SKM-1 treated with dmso at 0.1 percent for 144 hours (cell line): ENCODE results near the gene INSM1.

Experiments
- DNase-seq: peaks from one replicate; lab custom pipeline; 2025; ENCODE audit not compliant: unreplicated experiment; lab: John Stamatoyannopoulos, UW

INSM1 gene

DNA sequence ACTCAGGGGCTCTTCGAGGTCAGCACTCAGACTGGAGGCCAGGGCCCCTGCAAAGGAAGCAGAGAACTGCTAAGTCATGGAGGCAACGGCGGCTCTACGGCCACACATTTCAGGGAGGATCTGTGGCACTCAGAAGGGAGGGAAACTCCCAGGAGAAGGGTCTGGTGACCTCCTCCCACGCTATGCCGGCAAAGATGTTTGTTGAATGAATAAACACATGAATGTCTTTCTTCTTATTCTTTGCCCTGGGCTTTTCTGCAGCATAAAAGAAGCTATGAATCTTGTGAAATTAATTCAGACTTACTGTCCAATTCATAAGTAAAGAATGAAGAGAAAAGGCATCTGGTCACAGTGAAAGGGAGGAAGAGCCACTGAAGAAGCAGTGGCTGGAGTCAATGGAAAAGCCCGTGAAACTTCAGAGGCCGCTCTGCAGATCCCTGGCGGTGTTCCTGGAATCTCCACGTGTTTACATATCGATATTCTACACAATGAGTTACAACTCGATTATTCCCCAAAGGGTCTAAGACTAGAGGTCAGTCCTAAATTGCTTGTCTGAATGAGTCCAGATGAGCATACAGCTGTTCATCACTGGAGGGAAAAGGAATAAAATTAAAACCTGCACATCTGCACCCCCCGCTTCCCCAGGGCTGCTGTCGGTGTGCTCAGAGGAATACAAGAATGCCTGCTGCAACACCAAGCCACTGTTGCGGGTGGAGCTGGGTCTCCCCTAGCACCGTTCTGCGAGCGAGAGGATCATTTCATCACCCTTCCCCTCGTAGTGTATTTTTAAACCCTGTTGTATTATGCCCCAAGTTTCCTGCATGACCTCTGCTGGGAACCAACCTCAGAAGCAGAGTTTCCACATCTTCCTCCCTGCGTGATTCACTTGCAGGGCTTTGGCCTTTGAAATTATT is 25.6 kb downstream of the INSM1 start:
- DNase-seq: peak; percentile 23

DNA sequence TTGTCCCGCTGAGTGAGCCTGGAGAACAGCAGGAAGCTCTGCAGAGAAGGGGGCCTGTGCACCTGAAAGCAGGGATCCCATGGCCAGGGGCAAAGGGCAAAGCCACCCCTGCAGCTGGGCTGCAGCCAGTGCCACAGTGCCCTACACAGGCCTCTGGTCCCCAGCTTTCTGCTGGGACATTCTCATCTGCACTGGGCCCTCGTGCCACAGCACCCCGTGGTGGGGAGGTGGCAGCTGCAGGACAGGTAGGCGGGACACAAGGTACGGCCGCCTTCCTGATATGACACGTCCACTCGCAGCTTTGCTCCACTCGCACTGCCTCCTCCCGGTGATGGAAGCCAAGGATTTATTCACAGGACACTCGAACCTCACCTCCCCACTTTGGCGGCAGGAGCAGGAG is 27.2 kb downstream of the INSM1 start:
- DNase-seq: no peak

DNA sequence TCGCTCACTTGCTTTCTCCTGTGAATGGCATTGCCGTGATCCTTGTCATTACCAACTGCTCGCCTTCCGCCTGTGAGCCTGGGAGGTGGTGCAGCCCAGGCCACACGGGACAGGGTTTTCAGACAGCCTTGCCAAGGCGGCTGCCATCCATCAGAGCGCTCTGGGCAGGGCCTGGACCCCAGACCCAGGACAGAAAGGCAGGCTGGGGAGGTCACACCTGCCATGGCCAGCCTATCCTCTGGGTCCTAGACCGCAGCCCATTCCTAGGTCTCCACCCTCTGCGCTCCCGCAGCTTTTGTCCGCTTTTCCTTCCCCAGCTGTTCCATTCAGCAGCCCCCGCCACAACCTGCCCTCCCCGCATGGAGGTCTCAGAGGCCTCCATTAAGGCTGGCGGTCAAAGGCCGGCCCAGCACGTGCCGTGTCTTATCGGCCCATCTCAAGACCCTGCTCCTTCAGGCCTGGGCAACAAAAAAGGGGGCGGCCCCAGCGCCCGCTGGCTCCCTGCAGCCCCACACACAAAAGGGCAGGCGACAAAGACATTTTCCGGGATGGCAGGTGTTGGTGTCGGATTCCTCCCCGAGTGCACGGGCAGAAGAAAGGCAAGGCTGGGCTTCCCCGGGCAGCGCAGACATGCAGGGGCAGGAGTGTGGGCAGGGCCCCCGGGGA is 28.1 kb downstream of the INSM1 start:
- no peak for DNase-seq

DNA sequence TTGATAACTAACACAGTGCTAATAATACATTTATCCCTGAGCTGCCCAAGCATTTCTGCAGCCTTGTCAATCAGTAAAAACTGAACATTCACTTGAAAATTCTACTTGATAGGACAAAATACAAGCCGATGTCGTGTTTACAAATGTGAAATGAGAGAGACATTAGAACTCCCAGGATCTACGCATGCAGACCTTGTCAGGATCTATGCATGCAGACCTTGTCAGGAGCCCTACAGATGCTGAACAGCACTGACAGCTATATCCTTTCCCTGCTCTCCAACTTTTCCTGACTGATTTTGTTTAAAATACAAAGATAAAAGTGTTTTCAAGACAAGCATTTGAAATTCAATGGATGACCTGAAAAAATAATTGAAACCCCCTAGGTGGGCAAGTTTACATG is 28.9 kb downstream of the INSM1 start:
- no peak for DNase-seq

DNA sequence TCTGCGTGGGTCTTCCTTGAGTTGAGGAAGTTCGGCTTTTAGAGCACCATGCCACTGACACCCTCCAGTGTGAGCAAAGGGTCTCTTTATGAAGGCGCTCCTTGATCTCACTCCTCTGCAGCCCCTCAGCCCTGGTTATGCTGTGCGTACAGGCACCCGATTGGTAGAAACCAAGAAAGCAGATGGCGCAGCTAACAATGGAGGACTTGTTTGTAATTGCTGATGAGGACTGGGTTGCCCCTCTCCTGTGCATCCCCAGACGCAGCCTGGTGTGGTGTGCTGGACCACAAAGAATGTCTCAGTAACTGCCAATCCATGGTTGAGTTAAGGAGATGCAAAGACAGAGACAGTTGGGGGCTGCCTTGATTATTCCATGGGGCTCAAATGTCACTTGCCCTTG is 30.2 kb downstream of the INSM1 start:
- DNase-seq: no peak

DNA sequence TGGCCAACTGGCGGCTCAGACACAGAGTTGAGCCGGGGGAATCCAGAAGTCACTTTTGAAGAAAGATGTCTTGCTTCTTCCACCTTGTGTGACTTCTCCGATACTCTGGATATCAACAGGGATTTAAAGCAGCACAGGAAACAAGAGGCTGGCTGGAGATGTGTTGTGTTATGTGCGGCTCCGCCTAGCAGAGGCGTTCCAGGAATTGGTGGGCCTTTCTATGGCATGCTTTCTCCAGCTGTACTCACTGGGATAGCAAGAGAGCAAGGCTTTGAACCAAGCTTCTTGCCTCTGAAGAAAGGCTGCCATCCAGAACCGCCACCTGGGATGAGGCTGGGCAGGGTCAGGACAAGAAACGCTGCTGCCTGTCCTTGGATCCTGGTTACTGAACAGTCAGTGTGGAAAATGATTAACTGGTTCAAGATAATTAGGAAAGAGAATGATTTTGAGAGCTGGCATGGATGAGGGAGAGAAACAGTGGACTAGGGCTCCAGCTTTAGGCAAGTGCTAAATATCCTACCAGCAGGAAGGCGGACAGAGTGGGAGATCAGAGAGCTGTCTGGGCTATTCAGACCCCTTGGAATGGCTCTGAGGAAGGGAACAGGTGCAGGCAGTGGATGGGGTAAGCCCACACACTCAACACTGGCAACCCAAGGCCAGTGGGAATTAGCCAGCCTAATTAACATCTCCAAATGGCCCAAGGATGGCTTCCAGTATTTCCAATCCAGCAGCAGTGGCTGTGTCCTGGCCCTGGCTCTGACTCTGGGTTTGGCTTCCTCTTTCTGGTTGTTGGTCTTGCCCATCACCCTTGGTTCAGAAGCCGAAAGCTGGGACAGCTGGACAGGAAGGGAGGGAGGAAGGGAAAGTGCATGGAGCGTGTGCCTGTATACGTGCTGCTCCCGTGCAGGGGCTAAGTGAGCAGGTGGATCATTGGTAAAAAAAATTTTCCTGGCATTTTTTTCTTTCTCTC is 31.9 kb downstream of the INSM1 start:
- DNase-seq: no peak

DNA sequence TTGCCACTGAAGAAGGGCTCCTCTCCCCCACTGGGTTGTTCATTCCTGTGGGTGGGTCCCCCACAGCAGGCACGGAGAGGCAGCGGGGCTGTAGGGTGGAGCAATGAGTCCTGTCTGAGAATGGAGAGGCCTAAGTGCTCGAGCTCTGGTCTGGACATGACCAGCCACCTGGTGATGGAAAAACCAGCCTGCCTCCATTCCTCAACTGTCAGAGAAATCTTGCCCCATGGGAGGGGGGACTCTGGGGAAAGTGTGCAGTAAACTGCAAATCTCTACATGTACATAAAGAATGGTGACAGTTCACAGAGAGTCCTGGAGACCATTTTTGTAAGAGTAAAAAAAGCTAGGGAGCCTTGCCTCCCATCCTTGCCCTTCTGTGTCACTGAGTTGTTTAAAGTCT is 34.1 kb downstream of the INSM1 start:
- no peak for DNase-seq

DNA sequence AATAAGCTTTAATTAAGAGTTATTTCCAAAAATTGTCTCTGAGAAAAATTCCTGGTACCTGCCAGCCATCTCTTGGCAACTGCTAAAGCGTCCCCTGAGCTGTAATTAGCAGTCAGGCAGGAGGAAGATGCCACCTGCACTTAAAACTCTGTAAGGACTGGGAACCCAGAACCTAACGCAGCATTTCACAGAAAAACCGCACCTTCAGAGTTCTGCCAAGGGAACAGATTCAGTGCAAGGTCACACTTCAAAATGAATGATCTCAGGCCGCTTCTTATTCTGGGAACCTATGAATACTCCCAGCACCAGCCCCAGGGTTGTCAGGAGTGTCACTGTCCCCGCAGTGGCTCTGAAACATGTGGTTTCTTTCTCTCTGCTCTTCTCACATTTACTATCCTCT is 36.7 kb downstream of the INSM1 start:
- no peak for DNase-seq

DNA sequence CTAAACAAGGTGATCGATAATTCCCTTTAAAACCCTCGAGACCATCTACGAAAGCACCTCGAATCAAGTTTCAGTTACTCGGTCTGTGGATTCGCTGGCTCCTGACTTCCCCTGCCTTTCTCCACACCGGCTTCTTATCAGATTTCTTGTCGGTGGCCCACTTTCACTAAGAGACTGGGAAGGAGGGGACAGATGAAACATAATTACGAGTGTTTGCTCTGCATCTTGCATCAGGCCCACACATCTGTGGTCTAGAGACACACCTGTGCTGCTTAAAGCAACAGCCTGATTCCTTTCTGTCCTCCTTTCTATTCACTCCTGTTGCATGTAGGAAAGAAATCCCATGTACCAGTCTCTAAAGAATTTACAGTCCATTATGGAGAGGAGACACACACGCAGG is 37.7 kb downstream of the INSM1 start:
- DNase-seq: no peak

DNA sequence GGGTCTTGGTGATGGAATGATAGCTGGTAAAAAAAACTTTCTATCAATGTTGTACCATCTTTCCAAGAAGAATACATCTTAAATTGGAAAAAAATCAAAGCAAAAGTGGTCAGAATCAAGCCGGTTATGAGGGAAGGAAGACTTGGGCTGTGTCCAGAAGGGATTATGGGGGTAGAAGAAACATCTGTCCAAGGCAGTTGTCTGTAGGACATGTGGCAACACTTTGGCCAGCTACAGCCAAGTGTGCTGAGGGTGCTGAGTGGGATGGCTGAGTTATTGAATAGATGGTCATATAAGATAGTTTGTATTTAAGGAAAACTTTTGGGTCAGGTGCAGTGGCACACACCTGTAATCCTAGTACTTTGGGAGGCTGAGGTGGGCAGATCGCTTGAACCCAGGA is 38.4 kb downstream of the INSM1 start:
- DNase-seq: no peak

DNA sequence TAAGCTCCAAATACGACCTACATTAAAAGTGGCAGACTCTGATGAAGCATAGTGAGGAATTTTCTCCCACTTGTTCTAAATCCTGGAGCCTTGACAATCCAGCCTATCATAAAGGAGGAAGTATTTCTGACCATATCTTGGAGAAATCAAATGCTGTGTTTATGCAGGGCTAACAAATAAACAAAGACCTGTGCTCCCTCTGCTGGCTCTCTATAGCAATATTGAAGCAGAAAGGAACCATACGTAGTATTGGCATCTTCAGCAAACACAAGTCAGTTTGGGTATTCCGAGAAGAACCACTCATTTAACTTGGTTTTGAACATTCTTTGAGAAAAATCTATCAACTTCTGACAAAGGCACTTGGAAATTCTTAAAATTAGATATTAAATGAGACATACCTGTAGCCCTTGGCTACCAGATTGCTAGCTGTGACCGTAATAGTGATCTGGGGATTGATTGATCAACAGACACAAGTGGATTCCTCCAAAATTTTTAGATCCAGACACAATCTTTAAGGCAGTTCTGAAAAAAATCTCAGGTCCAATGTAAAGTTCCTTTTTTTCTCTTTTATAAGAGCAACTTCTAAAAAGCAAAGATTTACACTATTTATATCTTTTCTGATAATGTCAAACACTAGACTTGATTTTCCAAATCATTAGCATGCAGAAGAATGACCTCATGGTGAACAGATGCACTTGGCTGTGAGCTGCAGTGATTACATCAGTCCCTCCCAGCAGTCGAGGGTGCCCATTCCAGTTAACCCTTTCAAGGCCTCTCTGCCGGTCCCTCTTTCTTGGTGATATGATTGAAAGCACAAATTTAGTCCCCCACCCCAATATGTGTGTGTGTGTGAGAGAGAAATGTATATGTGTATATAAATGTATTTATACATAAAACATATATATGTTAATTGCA is 40.2 kb downstream of the INSM1 start:
- DNase-seq: no peak

DNA sequence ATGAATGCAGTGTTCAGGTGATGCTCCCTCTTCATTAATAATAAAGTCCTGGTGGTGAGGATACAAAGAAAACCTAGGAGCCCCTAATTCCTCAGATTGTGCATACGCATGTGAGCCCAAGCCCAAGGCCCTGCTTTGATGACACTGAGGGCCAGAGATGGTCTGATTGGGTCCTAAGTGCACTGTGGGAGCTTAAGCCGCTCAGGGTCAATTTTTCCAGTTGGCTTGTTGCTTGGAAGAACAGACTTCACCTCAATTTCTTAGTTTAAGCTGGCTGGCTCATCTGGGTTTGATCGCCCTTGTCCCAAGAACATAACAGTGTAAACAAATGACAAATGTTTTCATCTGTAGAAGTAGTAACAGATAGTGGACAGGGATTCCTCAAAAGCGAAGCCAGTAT is 41.4 kb downstream of the INSM1 start:
- no peak for DNase-seq

DNA sequence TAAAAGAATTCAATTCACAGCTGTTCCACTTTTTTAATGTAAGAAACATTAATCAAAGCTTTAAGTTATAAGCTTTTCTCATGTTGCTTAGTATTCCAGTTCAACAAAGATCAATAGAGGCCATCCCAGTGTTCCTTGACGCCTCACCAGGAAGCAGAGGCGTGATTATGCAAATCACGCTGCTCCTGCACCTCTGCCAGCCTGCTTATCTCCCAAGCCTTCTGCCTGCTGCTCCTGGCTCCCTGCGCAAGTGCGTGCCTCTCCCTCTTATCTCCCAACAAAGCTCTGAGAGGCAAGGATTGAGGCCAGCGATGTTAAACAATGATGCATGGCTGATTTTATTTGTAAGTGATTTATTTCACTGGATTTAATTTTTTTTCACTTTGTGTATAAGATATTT is 42.8 kb downstream of the INSM1 start:
- DNase-seq: no peak

DNA sequence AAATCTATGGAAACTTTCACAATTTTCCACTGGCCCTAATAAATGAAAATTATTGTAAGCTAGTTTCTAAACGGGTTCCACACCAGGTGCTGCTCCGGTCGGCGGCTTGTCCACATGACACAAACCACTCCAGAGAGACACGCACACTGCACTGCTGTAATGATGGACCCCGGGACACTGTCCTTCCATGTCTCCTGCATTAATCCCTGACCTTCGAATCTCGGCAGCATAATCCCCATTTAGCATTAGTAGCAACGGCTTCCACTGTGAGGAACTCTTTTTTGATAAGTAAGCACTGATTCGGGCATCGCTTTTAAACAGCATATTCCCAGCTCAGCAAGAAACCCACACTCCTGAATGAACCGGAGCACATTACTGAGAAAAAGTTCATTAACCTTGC is 43.5 kb downstream of the INSM1 start:
- DNase-seq: no peak

DNA sequence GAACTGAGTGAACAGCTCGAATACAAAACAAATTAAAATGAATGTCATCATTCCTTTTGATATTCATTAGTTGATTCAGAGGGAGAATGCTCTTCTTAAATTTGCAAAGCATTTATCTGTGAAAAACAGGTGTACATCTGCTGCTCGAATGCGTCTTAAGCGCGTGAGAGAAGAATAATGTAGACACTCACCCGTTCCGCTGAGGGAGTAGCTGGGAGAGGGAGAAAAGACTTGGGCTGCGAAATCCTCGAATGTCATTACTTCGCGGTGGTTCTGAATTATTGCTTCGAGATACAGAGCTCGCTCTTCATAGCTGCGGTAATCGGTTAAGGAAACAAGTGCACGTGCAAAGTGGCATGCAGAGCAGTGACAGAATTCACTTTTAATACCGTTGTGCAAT is 43.9 kb downstream of the INSM1 start:
- DNase-seq: no peak

DNA sequence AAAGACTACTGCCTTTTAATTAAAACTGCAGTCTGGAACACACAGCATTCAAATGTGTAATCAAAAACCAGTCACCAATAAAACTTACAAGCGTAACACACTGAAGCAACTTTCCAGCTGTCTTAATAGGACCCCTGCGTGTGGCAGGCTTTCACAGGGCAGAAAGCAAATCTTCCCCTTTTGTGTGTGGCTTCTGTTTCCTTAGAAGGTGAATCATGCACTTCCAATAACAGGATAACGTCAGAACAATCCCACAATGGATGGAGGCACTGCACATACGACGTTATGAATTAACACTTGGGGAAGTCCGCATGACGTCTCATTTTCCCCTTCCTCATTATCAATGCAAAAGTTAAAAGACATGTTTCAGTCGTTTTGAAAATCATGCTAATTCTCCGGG is 44.8 kb downstream of the INSM1 start:
- DNase-seq: no peak

DNA sequence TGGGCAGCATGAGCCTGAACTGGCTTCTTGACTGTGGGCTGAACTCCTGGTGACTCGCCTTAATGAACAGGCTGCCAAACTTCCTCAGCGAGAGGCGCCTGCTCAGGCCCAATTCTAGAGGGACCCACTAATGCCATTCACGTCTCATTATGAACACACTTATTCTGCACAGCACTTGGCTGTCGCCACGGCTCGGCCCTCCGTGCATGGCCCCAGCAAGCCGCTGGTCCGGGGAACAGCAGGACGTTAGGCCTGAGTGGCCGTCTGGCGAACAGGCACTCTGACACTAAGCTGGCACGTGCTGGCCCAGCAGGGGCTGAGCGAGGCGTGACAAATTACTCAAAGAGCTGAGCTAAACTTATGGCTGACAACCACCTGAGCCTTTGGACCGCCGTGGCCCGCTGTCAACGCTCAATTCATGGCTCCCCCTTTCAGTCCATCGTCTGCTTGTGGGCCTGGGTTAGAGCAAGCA is 45.9 kb downstream of the INSM1 start:
- no peak for DNase-seq

DNA sequence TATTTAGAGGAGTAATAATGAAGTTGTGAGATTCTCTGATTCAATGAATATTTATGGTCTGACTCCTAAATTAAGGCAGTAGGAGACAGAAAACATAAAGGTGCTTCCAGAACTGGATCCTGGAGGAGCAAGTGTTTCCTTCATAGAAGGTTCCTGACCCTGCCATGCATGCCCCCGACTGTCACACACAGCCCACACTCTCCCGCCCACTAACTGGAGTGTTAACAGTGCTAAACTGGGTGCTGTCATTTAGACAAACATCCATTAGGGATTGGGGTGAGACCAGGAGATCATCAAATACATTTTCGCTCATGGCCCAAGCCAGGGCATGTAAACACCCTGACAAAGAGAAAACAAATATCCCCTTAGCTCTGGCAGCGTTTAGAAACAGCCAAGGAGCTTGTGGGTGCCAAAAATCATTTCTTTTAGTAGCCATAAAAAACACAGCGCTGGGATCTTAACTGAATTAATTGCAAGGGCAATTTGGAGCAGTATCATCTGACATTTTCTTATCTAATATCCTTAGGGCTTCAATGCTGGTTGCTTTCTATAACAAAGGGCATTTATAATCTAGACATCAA is 46.8 kb downstream of the INSM1 start:
- DNase-seq: no peak

DNA sequence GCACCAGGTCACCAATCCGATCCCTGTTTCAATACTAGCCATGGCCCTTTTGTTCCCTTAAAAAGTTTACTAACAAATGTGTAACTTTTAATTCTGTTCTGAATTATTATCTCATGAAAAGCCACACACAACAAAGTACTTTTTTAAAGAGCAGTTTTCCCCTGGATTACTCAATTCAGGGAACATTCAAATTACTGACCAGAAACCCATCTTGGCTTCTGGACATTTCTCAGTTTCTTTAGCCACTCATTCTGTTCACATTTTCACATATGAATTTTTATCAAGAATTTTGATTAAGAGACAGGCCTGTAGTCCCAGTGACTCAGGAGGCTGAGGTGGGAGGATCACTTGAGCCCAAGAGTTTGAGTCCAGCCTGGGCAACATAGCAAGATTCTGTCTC is 47.4 kb downstream of the INSM1 start:
- no peak for DNase-seq
